ENCODE results near the gene SMYD3. TPM values are rescaled to one million over a fixed set of nuclear protein-coding genes. Genes with fewer than 3 reads are reported as not detected.

SMYD3 gene
- total RNA-seq, 4 donors from 2014 or later, result 8.4 to 25.7 (median 14.4) TPM

GRCh38 chr1:245864872-245865271 is 642.2 kb downstream of the SMYD3 start:
- no peak for TF ChIP-seq CTCF (IDR thresholded peaks at IDR 0.05)
- TF ChIP-seq POLR2A (IDR thresholded peaks at IDR 0.05), result no peak
- intact Hi-C loops (cut with DNase I; ENCODE audit: low total_unique reads), result no loop called here
- no peak overlapping the region for H3K4me3 ChIP-seq (ENCODE audit: low read depth, poor library complexity, severe bottlenecking)
- DNase-seq (ENCODE audit: low spot score in 2 of 2), result no peak
- 93 to 94% methylated on average over 3 of the region's 3 CpGs for WGBS, 2 donors

- 79 to 88% methylated on average over 10 of the region's 10 CpGs for WGBS, 2 donors
- intact Hi-C loops (cut with DNase I; ENCODE audit: low total_unique reads), result no loop called here
- TF ChIP-seq CTCF (IDR thresholded peaks at IDR 0.05), result no peak
- no peak for TF ChIP-seq POLR2A (IDR thresholded peaks at IDR 0.05)
- DNase-seq (ENCODE audit: low spot score in 2 of 2), result no peak
- H3K4me3 ChIP-seq (ENCODE audit: low read depth, poor library complexity, severe bottlenecking), result no peak overlapping the region
Observed at GRCh38 chr1:245863566-245864184, 643.4 kb downstream of the SMYD3 start.

GRCh38 chr1:245862812-245863540 is 644.1 kb downstream of the SMYD3 start:
- WGBS, 2 donors, result 79 to 96% methylated on average over 6 of the region's 6 CpGs
- DNase-seq (ENCODE audit: low spot score in 2 of 2), result no peak
- H3K4me3 ChIP-seq (ENCODE audit: low read depth, poor library complexity, severe bottlenecking), result no peak overlapping the region
- TF ChIP-seq CTCF (IDR thresholded peaks at IDR 0.05) (no peak), POLR2A (IDR thresholded peaks at IDR 0.05) (no peak)
- intact Hi-C loops (cut with DNase I; ENCODE audit: low total_unique reads), result no loop called here

GRCh38 chr1:245860657-245861544 is 646.2 kb downstream of the SMYD3 start:
- no peak for DNase-seq (ENCODE audit: low spot score in 2 of 2)
- WGBS, 2 donors, result 53 to 58% methylated on average over 8 of the region's 8 CpGs
- TF ChIP-seq CTCF (IDR thresholded peaks at IDR 0.05) (no peak), POLR2A (IDR thresholded peaks at IDR 0.05) (no peak)
- intact Hi-C loops (cut with DNase I; ENCODE audit: low total_unique reads), result no loop called here
- H3K4me3 ChIP-seq (ENCODE audit: low read depth, poor library complexity, severe bottlenecking), result no peak overlapping the region

- no peak for TF ChIP-seq CTCF (IDR thresholded peaks at IDR 0.05)
- TF ChIP-seq POLR2A (IDR thresholded peaks at IDR 0.05), result no peak
- WGBS, 2 donors, result 69 to 86% methylated on average over 9 of the region's 9 CpGs
- intact Hi-C loops (cut with DNase I; ENCODE audit: low total_unique reads), result no loop called here
- DNase-seq (ENCODE audit: low spot score in 2 of 2), result no peak
- H3K4me3 ChIP-seq (ENCODE audit: low read depth, poor library complexity, severe bottlenecking), result no peak overlapping the region
Observed at GRCh38 chr1:245859493-245860114, 647.5 kb downstream of the SMYD3 start.
